HG03460 (cell line): ENCODE results near the gene PAQR3.

Source experiments
- ATAC-seq: cut with Tn5 transposase; IDR thresholded peaks from one replicate; pipeline ENCODE4 v1.9.1; 2021; ENCODE audit not compliant: unreplicated experiment

Gene PAQR3

GRCh38 chr4:78863254-78863869 lies 75.9 kb downstream of the PAQR3 start:
- peak; percentile 52 for ATAC-seq

- no peak for ATAC-seq
These were observed 76.9 kb downstream of the PAQR3 start for GRCh38 chr4:78862314-78862737.
